Ovary (tissue), 3 donors: Measurements from ENCODE around the gene HSPB7.

ENCODE experiments used
- CTCF ChIP-seq, 3 donors: fragments of 450-650 bp in 2 of 3; fragments of 200-600 bp in 1 of 3; IDR thresholded peaks; one replicate each; pipeline versions ENCODE4 v1.5.1 to v1.8.0; 2016 to 2022; ENCODE audit warnings: antibody characterized with exemption in 3 of 3, mild to moderate bottlenecking in 1 of 3
- POLR2A ChIP-seq: fragments of 450-650 bp; IDR thresholded peaks from one replicate; pipeline ENCODE4 v1.6.1; 2017; ENCODE audit warnings: antibody characterized with exemption, mild to moderate bottlenecking, moderate library complexity
- donor health status: DM: no; HTN: no; CAD: no.

GRCh38 chr1:16011936-16012589 is 5.8 kb downstream of the HSPB7 start:
- TF ChIP-seq POLR2A, result no peak
- TF ChIP-seq CTCF (IDR thresholded peaks at IDR 0.05), result no peak
